ENCODE data around the gene ADIG.

Gene ADIG

DNA sequence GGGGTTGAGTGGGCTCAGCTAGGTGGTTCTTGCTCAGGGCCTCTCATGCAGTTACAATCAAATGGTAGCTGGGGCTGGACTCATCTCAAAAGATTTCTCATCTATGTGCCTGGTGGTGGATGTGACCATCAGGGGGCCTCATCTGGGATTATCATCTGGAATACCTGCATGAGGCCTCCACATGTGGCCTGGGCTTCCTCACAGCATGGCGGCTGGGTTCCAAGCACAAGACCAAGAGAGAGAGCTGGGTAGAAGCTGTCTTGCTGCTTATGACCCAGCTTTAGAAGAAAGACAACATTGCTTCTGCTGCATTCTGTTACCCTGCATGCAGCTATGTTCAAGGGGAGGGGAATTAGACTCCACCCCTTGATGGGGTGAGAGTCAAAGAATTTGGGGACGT is 43.1 kb downstream of the ADIG start:
- TF ChIP-seq, protein P1, sequence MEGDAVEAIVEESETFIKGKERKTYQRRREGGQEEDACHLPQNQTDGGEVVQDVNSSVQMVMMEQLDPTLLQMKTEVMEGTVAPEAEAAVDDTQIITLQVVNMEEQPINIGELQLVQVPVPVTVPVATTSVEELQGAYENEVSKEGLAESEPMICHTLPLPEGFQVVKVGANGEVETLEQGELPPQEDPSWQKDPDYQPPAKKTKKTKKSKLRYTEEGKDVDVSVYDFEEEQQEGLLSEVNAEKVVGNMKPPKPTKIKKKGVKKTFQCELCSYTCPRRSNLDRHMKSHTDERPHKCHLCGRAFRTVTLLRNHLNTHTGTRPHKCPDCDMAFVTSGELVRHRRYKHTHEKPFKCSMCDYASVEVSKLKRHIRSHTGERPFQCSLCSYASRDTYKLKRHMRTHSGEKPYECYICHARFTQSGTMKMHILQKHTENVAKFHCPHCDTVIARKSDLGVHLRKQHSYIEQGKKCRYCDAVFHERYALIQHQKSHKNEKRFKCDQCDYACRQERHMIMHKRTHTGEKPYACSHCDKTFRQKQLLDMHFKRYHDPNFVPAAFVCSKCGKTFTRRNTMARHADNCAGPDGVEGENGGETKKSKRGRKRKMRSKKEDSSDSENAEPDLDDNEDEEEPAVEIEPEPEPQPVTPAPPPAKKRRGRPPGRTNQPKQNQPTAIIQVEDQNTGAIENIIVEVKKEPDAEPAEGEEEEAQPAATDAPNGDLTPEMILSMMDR (conservative IDR thresholded peaks at IDR 0.05; ENCODE audit: low read depth, low read length): no peak
- H3K4me3 ChIP-seq (ENCODE audit: low read length): no peak overlapping the region
- DNase-seq (ENCODE audit: low read depth): no peak

DNA sequence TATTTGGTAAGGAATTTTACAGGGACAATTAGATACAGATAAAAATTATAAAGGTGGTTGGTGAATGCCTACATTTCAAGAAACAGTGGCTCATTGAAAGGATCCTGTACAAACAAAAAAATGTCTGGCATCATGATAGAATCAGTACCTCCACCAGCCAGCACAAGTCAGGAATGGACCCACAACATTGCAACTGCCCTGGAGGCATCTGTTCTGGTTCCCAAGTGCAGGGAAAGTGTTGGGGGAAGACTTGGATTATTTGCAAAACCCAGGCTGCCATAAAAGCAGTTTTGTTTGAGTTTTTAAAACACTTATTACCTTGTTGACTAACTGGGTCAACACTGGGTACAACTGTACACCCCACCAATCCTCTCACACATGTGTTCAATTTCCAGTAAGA is 44.9 kb downstream of the ADIG start:
- TF ChIP-seq, protein P1 (conservative IDR thresholded peaks at IDR 0.05; ENCODE audit: low read depth, low read length): no peak
- no peak overlapping the region for H3K4me3 ChIP-seq (ENCODE audit: low read length)

DNA sequence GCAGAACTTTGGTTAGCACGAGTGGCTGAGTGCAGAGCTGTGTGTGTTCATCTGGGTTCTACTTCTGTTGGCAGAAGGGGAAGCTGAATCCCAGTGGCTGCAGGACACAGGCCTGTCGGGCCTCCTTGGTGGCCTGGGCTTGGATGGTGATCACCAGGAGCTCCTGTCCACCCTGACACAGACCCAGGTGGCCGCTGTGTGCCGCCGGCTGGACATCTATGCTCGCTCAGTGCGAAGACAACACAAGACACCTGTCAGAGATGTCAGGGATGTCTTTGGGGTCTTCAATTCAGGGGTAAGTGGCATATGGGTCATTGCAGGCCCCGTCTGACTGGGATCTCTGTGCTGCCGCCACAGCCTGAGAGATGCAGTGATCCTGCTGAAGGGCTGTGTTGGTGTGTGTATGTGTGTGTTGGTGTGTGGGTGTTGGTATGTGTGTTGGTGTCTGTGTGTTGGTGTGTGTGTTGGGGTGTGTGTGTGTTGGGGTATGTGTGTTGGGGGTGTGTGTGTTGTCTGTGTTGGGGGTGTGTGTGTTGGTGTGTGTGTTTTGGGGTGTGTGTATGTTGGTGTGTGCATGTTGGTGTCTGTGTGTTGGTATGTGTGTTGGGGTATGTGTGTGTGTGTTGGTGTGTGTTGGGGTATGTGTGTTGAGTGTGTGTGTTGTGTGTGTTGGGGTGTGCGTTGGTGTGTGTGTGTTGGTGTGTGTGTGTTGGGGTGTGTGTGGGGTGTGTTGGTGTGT is 46.1 kb downstream of the ADIG start:
- TF ChIP-seq, protein P1 (conservative IDR thresholded peaks at IDR 0.05; ENCODE audit: low read depth, low read length): no peak
- H3K4me3 ChIP-seq (ENCODE audit: low read length): no peak overlapping the region
- no peak for DNase-seq (ENCODE audit: low read depth)

More for the DNA sequence above, 44.9 kb downstream of the ADIG start:
- DNase-seq (ENCODE audit: low read depth): no peak

DNA sequence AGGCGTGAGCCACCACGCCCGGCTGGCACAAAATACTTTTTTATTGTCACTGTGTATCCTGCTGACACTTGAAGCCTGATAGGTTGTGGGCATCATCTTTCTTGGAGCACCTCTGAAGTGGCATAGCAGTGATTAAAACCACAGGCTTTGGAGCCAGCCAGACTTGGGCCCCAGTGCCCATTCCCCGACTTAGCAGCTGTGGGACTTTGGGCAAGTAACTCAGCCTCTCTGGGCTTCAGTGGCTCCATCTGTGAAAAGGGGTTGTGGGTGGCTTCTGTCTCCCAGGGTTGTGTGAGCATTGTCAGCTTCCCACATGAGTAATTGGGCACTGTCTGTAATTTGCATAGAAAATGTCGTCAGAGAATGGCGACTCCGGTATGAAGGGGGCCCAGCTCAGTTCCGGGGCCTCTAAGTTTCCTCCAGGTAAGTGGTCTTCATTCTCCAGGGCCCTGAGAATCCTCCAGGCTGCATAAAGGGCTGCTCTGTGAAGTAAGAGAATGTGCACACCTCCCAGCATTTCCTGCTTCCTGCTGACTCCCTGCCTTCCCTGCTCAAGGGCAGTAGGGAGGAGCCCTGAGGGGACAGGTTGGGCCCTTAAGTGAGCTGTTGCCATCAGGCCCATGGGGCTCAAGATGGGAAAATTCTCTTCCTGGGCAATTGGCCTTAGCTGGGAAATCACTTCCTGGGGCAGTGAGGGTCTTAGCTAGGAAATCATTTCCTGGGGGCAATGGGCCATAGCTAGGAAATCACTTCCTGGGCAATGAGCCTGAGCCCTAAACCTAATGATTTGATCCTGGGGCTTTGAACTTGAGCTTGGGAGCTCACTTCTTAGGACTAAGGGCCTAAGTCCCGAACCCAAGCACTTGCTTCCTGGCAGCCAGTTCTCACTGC is 47.8 kb downstream of the ADIG start:
- TF ChIP-seq, protein P1 (conservative IDR thresholded peaks at IDR 0.05; ENCODE audit: low read depth, low read length): no peak
- DNase-seq (ENCODE audit: low read depth): no peak
- no peak overlapping the region for H3K4me3 ChIP-seq (ENCODE audit: low read length)

DNA sequence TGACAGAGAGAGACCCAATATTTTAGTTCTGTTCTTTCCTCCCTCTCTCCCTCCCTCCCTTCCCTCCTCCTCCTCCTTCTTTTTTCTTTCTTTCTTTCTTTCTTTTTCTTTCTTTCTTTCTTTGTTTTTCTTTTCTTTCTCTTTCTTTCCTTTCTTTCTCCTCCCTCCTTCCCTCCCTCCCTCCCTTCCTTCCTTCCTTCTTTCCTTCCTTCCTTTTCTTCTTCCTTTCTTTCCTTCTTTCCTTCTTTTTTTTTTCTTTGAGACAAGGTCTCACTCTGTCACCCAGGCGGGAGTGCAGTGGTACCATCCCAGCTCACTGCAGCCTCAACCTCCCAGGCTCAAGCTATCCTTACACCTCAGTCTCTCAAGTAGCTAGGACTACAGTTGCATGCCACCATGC is 49.0 kb downstream of the ADIG start:
- H3K4me3 ChIP-seq (ENCODE audit: low read length): no peak overlapping the region
- DNase-seq (ENCODE audit: low read depth): no peak
- TF ChIP-seq, protein P1 (conservative IDR thresholded peaks at IDR 0.05; ENCODE audit: low read depth, low read length): no peak

DNA sequence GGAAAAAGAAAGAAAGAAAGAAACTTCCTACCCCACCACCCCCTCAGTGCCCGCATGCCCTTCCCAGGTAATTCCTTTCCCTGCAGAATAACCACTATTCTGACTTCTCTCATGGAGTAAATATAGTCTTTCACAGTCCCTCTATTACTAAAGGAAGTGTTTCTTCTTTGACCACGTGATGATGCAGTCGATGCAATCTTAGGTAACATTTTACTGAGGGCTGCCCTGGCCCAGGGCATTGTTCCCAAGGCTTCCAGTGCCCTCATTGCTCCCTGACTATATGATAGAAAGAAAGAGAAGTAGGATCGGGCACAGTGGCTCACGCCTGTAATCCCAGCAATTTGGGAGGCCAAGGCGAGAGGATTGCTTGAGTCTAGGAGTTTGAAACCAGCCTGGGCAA is 49.7 kb downstream of the ADIG start:
- TF ChIP-seq, protein P1 (conservative IDR thresholded peaks at IDR 0.05; ENCODE audit: low read depth, low read length): no peak
- H3K4me3 ChIP-seq (ENCODE audit: low read length): no peak overlapping the region
- no peak for DNase-seq (ENCODE audit: low read depth)
